ENCODE results near the gene RNLS.

RNLS gene

GRCh38 chr10:88259381-88259780, 323.7 kb downstream of the RNLS start:
- DNase-seq (ENCODE audit: low spot score): no peak

DNA sequence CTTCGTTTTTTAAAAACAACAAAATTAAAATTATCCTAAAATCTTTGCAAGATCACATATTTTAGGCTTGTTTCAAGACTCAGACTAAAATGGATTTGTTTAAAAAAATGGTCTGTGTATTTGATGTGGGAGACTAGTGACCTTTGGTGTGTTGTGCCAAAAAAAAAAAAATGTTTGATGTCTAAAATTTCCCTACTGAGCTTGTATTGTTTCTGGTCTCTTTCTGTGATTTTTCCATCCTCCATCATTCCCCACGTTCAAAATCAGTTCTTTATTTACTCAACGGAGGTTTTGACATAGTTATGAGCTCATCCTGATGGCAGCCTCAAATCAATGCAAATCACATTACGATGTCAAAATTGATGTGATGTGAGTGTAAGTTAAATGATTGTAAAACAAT, 326.2 kb downstream of the RNLS start:
- no peak for DNase-seq (ENCODE audit: low spot score)

DNA sequence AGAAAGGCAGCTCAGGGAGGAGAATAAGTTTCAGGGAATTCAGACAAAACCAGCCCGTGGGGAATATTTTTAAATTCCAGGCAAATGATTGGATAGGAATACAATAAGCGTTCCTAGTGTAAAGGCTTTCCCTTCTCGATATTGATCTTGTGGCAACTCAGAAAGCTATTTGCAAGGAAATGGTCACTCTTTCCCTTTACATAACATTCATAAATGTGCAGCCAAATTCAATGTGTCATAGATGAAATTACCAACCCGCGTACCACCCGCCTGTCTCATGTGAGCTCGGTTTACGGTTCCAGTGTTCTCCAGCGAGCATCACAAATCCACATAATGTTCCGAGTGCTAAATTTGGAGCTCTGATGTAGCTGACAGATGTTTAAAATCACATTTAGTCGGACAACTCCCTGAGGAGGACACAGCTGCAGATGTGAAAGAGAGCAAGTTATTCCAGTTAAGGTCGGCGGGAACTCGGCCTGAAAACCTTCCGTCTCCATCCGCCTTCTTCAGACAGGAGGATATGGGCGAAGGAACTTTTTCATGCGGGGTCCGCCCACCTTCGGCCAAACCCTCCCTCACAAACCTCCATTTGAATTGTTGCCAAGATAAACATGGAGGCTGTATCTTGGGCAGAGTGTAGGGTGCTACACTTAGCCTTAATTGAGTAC, 327.0 kb downstream of the RNLS start:
- DNase-seq (ENCODE audit: low spot score): no peak

GRCh38 chr10:88254091-88254490, 329.0 kb downstream of the RNLS start:
- DNase-seq (ENCODE audit: low spot score): peak; percentile 36

DNA sequence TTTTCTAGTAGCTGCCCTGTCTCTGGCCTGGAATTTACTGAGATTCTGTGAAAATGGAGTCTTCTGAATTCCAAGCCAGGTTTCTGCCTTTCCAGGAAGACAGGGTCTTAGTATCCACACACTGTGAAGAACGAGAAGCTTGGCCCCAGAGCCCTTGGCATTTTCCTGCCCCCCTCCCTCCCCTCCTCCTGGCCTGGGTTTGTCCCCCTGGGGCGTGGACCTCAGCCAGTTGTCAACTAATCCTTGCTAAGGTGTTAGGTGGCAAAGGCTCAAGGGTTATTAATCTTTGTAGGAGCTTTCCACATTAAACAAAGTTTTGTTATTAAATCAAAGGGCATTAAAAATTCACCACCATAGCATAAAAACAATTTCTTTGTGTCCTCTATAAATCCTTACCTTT, 329.5 kb downstream of the RNLS start:
- DNase-seq (ENCODE audit: low spot score): no peak

DNA sequence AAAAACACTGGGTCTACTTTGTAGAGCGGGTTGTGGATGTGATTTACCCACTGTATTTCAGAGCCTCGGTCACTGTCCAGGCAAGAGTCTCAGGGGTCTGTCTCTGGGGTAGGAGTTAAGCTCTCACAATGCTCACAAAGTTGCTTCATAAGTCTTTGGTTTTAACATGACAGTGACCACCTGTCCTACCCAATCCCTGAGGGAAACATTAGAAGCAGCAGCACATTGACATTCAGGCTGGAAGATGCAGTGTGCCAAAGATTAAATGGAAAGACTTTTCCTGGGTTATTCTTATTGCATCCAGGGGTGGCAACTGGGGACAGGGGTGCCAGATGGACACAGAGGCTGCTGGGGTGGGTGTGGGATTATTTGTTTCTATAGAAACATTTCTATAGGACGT, 330.0 kb downstream of the RNLS start:
- DNase-seq (ENCODE audit: low spot score): no peak

DNA sequence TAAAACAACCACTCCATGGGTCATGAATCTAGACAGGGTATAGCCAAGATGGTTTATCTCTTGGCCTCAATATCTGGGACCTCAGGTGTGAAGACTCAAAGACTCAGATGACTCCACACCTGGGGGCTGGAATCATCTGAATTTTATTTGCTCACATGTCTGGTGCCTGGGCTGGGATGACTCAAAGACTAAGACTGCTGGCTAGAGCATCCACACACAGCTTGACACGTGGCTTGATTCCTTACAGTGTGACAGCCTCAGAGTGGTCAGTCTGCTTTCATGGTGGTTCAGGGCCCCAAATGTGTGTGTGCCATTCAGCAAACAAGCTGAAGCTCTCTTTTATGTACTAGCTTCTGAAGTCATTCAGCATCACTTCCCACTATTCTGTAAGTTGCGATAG, 333.7 kb downstream of the RNLS start:
- DNase-seq (ENCODE audit: low spot score): no peak

- DNase-seq (ENCODE audit: low spot score): no peak
These were observed 336.4 kb downstream of the RNLS start for GRCh38 chr10:88246675-88247074.

- no peak for DNase-seq (ENCODE audit: low spot score)
These were observed 337.1 kb downstream of the RNLS start for GRCh38 chr10:88245974-88246511.

DNA sequence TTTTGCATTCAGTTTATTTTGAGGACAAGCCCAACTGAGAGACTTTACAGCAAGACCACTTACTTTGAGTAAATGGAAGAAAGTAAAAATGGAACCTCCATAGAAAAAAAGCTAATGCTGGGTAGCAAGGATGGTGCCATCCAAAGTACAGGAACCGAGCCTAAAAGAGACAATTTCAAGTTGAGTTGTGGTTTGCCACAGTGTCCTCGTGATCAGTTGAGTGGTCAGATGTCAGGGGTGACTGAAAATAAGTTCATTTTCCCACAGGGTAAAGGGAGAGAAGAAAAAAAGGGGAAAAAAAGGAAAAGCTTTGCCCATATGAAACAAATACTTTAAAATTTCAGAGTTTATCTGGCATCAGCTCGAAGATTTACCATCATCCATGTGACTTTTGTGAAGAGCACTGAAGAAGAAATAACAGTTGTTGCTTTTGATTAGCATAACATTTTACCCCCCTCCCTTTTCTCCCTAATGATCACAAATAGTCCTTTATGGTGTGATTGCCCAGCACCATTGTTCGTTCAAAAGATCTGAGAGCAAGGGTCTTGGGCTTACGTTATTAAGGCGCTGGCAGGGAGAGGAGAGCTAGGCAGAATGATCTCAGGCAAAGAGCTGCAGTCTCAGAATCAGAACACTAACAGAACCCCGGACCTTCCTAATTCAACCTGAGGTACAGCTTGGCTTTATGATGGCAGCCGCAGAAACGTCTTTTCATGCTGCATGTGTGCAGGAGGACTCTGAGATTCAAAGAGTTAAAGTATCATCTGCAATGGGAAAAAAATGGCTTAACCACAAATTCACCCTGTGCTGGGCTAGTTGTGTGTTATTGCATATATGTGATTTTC, 338.1 kb downstream of the RNLS start:
- DNase-seq (ENCODE audit: low spot score): no peak

- DNase-seq (ENCODE audit: low spot score): peak; percentile 53
These were observed 339.0 kb downstream of the RNLS start for GRCh38 chr10:88243836-88244730.

DNA sequence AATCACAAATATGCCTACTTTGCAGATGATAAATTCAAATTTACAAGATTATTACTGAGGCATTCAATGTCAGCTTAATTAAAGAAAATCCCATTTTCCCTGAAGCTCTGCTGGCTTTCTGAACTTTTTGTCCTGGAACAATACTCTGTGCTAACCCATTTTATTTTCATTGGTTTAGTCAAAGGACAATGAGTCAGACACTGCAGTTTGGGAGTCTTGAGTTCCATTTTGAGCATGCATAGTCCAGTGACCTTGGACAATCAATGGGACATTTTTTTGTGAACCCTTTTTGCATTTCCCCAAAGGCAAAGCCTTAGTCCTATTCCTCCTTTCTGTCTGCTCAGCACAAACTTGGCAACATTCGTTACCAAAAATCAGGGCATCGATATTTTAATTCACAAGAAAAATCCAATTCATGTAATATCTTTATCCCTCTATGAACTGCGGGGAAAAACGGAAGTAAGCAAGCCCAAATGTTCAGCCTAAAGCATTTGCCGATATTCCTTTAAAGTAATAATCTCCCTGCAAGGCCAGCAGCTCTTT, 339.8 kb downstream of the RNLS start:
- DNase-seq (ENCODE audit: low spot score): no peak

DNA sequence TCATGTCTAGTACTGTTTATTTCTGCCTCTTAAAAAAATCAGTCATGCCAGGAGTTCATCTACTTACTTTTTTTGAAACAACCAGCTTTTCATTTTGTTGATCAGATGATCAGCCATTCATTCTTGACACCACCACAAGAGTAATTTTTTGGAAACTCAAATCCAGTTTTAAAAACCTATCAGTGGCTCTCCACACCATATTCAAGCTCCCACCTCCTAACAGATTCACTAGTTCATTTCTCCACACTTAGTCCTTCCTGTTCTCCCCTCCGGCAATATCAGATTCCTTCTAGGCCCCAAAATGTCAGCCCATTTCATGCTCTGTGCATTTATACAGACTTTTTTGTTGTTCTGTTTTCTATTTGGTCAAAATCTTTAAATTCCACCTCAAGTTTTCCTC, 341.6 kb downstream of the RNLS start:
- no peak for DNase-seq (ENCODE audit: low spot score)

- DNase-seq (ENCODE audit: low spot score): no peak
These were observed 343.9 kb downstream of the RNLS start for GRCh38 chr10:88239212-88239611.

GRCh38 chr10:88238615-88238914, 344.6 kb downstream of the RNLS start:
- DNase-seq (ENCODE audit: low spot score): no peak

- DNase-seq (ENCODE audit: low spot score): no peak
These were observed 345.1 kb downstream of the RNLS start for GRCh38 chr10:88237896-88238614.

GRCh38 chr10:88236121-88236743, 346.9 kb downstream of the RNLS start:
- DNase-seq (ENCODE audit: low spot score): no peak

DNA sequence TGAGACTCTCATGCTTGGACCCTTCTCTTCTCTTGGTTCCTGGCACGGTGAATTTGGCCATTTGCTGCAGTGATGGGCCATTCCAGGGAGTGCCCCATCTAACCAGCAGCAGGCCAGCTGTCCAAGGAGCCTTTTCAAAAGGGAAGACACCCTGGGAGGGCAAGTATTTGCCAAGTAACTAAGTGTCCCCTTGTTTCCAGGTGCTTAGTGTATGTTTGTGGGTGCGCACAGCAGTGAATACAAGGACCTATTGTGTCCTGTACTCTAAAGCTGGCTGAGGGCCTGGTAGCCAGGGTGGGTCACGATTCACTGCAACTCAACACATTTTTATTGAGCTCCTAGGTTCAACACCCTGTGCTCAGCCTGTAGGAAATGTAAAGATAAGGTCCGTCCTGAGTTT, 348.8 kb downstream of the RNLS start:
- no peak for DNase-seq (ENCODE audit: low spot score)

DNA sequence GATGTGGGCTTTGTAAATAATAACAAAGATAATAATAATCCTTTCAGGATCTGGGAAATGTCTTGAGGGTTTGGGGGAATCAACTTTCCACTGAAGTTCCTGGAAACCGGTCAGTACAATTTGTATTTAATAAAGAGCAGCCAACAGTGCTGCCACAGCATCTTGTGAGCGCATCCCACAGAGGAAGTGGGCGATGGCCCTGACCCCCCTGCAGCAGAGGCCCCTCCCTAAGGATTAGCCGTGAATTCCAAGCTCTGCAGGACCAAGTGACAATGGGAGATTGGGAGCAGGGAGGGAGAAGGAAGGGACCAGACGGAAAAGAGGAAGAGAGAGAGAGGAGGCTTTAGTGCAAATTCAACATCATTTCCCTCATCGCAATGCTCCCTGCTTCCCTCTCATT, 349.2 kb downstream of the RNLS start:
- no peak for DNase-seq (ENCODE audit: low spot score)

DNA sequence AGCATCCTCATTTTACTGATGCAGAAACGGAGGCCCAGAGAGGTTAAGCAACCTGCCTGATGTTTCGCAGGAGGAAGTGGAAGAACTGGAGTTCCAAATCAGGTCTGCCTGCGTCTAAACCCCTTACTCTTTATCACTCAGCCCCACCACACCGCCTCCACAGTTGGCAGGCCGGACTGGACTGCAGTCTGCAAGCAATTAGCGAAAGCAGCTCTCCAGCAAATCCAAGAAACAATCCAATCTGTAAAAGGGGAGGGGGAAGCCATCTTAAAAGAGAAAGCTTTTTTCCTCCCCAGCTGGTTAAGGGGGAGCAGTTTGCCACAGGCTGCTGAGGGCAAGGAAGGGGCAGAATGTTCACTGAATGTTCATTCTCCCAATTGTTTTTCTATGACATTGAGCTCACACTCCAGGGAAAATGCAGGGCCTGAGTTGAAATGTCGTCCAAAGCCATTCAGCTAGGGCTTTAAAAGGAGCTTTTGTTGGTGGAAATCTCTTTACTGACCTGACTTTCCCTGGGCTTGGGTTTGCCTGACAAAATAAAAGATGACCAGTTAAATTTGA, 350.1 kb downstream of the RNLS start:
- DNase-seq (ENCODE audit: low spot score): no peak

Data from hepatic stellate cell (primary cell).